Endothelial cell (in vitro differentiated cells): ENCODE results near the gene BCAT1. TPM values are rescaled to one million over a fixed set of nuclear protein-coding genes. Genes with fewer than 3 reads are reported as not detected.

Experiments used
- DNase-seq: peaks from one replicate; pipeline ENCODE4 v3.0.0; 2021; ENCODE audit warnings: low spot score
- H3K27ac Mint-ChIP-seq: one replicate; pipeline ENCODE4 v1.8.0; 2021; ENCODE audit warnings: mixed read lengths, inconsistent platforms; ENCODE audit not compliant: unreplicated experiment
- H3K27me3 Mint-ChIP-seq: one replicate; pipeline ENCODE4 v1.8.0; 2021; ENCODE audit warnings: mild to moderate bottlenecking, moderate library complexity, mixed read lengths, inconsistent platforms; ENCODE audit not compliant: unreplicated experiment
- H3K36me3 Mint-ChIP-seq: one replicate; pipeline ENCODE4 v1.8.0; 2021; ENCODE audit warnings: mild to moderate bottlenecking, low read depth, mixed read lengths, inconsistent platforms; ENCODE audit not compliant: unreplicated experiment
- H3K4me1 Mint-ChIP-seq: one replicate; pipeline ENCODE4 v1.8.0; 2021; ENCODE audit warnings: mild to moderate bottlenecking, mixed read lengths, inconsistent platforms; ENCODE audit not compliant: unreplicated experiment
- H3K4me3 Mint-ChIP-seq: one replicate; pipeline ENCODE4 v1.8.0; 2021; ENCODE audit warnings: mild to moderate bottlenecking, mixed read lengths, inconsistent platforms; ENCODE audit not compliant: unreplicated experiment
- H3K9me3 Mint-ChIP-seq: one replicate; pipeline ENCODE4 v1.8.0; 2021; ENCODE audit warnings: mixed read lengths, inconsistent platforms; ENCODE audit not compliant: unreplicated experiment
- total RNA-seq: library from RNA; stranded (reverse); fragmentation: NEBNext Ultra II Directional; extraction: Animal tissue kit (Norgen Biotek cat#: 25700); gene quantifications from one replicate; pipeline ENCODE4 v1.2.1, GENCODE V29; 2021; ENCODE audit not compliant: unreplicated experiment
- TF ChIP-seq, protein P1 (sequence below): fragments of 200-600 bp; sonication (generic); IDR thresholded peaks from one replicate; pipeline ENCODE4 v1.5.0; 2021; ENCODE audit warnings: antibody characterized with exemption; ENCODE audit not compliant: unreplicated experiment

BCAT1 gene
- total RNA-seq, 1 donor from 2014 or later, result 110 TPM

DNA sequence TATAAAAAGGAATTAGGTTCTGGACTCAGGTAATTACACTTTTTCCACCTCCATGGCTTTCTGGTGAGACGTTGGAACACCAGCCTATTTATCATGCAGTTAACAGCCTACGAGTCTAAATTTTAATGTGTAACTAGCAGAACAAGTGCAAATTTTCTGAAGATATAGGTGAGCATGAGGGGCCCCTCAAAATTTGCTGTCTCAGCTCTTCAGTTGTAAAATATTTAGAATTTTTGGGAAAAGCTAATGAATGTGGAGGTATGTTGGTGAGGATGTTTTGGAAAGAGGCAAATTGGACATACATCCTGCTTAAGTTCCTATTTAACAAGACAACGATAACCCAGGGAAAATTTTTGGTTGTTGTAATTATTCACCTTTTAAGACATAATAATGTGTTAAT, 25.3 kb upstream of the BCAT1 start:
- Mint-ChIP-seq H3K4me1 (no peaks in the 10 kb centered on the region), H3K36me3 (no peaks in the 10 kb centered on the region), H3K27me3 (no peaks in the 10 kb centered on the region), H3K9me3 (no peaks in the 10 kb centered on the region), H3K4me3 (no peak overlapping the region), H3K27ac (no peak overlapping the region)
- TF ChIP-seq, protein P1, sequence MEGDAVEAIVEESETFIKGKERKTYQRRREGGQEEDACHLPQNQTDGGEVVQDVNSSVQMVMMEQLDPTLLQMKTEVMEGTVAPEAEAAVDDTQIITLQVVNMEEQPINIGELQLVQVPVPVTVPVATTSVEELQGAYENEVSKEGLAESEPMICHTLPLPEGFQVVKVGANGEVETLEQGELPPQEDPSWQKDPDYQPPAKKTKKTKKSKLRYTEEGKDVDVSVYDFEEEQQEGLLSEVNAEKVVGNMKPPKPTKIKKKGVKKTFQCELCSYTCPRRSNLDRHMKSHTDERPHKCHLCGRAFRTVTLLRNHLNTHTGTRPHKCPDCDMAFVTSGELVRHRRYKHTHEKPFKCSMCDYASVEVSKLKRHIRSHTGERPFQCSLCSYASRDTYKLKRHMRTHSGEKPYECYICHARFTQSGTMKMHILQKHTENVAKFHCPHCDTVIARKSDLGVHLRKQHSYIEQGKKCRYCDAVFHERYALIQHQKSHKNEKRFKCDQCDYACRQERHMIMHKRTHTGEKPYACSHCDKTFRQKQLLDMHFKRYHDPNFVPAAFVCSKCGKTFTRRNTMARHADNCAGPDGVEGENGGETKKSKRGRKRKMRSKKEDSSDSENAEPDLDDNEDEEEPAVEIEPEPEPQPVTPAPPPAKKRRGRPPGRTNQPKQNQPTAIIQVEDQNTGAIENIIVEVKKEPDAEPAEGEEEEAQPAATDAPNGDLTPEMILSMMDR, result no peak
- no peak for DNase-seq

DNA sequence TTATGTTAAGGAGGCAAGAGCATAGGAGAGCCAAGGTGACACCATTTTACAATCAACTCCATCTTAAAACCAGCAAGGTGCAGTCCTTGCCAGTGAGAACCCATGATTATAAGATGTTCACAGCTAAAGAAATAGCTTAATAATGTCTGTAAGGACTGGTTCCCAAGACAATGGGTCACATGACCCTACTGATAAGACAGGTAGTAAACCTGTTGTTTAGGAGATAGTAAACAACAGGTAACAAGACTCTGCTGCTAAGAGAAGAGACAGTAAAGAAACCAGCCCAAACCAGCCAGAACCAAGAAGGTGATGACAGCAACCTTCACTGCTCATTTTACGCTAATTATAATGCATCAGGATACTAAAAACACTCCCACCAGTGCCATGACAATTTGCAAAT, 23.2 kb upstream of the BCAT1 start:
- no peak overlapping the region for H3K4me3 Mint-ChIP-seq
- TF ChIP-seq, protein P1, result no peak
- DNase-seq, result no peak
- no peak overlapping the region for H3K27ac Mint-ChIP-seq
- H3K27me3 Mint-ChIP-seq, result no peaks in the 10 kb centered on the region
- H3K36me3 Mint-ChIP-seq, result no peaks in the 10 kb centered on the region
- no peaks in the 10 kb centered on the region for H3K9me3 Mint-ChIP-seq
- no peaks in the 10 kb centered on the region for H3K4me1 Mint-ChIP-seq

- Mint-ChIP-seq H3K27ac (no peak overlapping the region), H3K4me3 (no peak overlapping the region), H3K27me3 (no peaks in the 10 kb centered on the region), H3K9me3 (no peaks in the 10 kb centered on the region), H3K36me3 (no peaks in the 10 kb centered on the region), H3K4me1 (no peaks in the 10 kb centered on the region)
- no peak for DNase-seq
- TF ChIP-seq, protein P1, result no peak
Measured at GRCh38 chr12:24970177-24970576, 21.3 kb upstream of the BCAT1 start.

DNA sequence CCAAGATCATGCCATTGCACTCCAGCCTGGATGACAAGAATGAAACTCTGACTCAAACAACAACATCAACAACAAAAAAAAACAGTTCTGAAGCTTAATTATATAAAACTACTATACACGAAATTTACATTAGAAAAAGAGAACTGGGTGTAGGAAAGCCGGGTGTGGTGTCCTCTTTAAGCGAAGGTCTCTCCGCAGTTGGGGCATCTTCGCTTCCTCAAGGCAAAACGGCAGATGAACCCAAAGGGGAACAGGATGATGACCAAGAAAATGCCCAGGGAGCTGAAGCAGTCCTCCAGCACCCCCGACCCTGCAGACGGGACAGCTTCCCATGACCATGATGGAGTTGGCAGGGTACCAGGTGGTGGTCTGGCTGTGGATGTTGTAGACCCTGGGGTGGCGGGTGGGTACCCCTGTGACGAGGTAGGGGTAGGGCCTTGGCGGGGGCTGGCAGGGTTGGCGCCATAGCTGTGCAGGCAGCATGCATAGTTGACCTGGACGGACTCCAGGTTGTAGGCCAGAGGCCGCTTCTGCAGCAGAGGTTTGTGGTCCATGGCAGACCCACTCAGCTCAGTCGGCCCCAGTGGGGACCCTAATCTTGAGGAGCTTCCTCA, 18.2 kb upstream of the BCAT1 start:
- no peak overlapping the region for H3K4me3 Mint-ChIP-seq
- peaks cover 3% of the 10 kb centered on the region for H3K36me3 Mint-ChIP-seq
- TF ChIP-seq, protein P1, result no peak
- no peaks in the 10 kb centered on the region for H3K4me1 Mint-ChIP-seq
- no peak overlapping the region for H3K27ac Mint-ChIP-seq
- no peak for DNase-seq
- H3K27me3 Mint-ChIP-seq, result peaks cover 2% of the 10 kb centered on the region
- no peaks in the 10 kb centered on the region for H3K9me3 Mint-ChIP-seq

DNA sequence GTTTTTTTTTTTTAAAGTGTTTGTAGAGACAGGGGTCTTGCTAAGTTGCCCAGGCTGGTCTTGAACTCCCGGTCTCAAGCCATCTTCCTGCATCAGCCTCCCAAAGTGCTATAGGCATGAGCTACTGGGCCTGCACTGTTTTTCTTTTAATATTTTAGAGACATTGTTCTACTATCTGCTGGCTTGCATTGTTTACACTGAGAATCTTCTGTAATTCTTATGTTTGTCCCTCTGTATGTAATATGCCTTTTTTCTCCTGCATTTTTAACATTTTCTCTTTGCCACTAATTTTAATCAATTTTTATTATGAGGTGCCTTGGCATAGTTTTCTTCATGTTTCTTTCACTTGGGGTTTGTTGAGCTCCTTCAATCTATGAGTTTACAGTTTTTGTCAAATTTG, 15.4 kb upstream of the BCAT1 start:
- peaks cover 3% of the 10 kb centered on the region for H3K36me3 Mint-ChIP-seq
- TF ChIP-seq, protein P1, result no peak
- DNase-seq, result no peak
- H3K9me3 Mint-ChIP-seq, result no peaks in the 10 kb centered on the region
- H3K4me1 Mint-ChIP-seq, result no peaks in the 10 kb centered on the region
- H3K4me3 Mint-ChIP-seq, result no peak overlapping the region
- peaks cover 5% of the 10 kb centered on the region for H3K27me3 Mint-ChIP-seq
- no peak overlapping the region for H3K27ac Mint-ChIP-seq
